A549 (cell line): ENCODE measurements around the gene GJD3. TPM values are rescaled to one million over a fixed set of nuclear protein-coding genes. Genes with fewer than 3 reads are reported as not detected.
"Not testable (repeated sequence)": the region's sequence is repeated elsewhere in the genome, so short reads cannot be mapped to it uniquely, and the experiment has no call there.

ENCODE experiments used
- ATAC-seq, 2 experiments: fragments of 200-7000 bp in 1 of 2; fragments of >200 bp in 1 of 2; cut with Nextera tagmentation in 1 of 2; cut with Tn5 transposase in 1 of 2; 3 replicates each; pipeline versions ENCODE4 v1.8.0 to v1.9.1; 2018 to 2020; ENCODE audit warnings: mild to moderate bottlenecking in 1 of 2, moderate library complexity in 1 of 2
- CTCF ChIA-PET: fragments of 300-600 bp; sonication (Branson Sonifier 250); formaldehyde crosslinking; extraction: SDS; loops from one replicate; lab custom pipeline; 2021; ENCODE audit warnings: antibody characterized with exemption, inconsistent platforms; lab: Yijun Ruan, JAX
- POLR2A ChIA-PET: fragments of 350-600 bp; formaldehyde crosslinking; extraction: SDS; loops from one replicate; lab custom pipeline; 2021; ENCODE audit warnings: antibody characterized with exemption, inconsistent platforms; lab: Yijun Ruan, JAX
- DNase-seq, 2 experiments: peaks; one replicate each; pipeline versions ENCODE4 v3.0.0 to v3.0.0-alpha.2; 2011 to 2016; ENCODE audit warnings: low read depth in 1 of 2, low spot score in 1 of 2
- FAIRE-seq: peaks from 2 replicates; lab custom pipeline; 2011; peaks lifted over from hg19 to GRCh38; lab: Jason Lieb, UNC
- H3K27ac ChIP-seq, 2 experiments: fragments of >200 bp; sonication (Bioruptor Twin); formaldehyde crosslinking; 3 replicates each; pipeline ENCODE4 v1.5.1; 2016 to 2017
- H3K4me1 ChIP-seq: fragments of >200 bp; sonication (Bioruptor Twin); formaldehyde crosslinking; 3 replicates; pipeline ENCODE4 v1.6.1; 2016
- H3K4me2 ChIP-seq: fragments of >200 bp; sonication (Bioruptor Twin); formaldehyde crosslinking; 3 replicates; pipeline ENCODE4 v1.6.1; 2016
- H3K4me3 ChIP-seq: fragments of >200 bp; sonication (Bioruptor Twin); formaldehyde crosslinking; 3 replicates; pipeline ENCODE4 v1.5.1; 2016
- H3K9me3 ChIP-seq: fragments of >200 bp; sonication (Bioruptor Twin); formaldehyde crosslinking; 3 replicates; pipeline ENCODE4 v1.6.1; 2016
- BHLHE40 ChIP-seq: IDR thresholded peaks from 2 replicates; pipeline ENCODE4 v1.6.1; 2012; ENCODE audit warnings: low read depth, low read length, inconsistent platforms
- CHD2 ChIP-seq: fragments of 150-350 bp; IDR thresholded peaks from 2 replicates; pipeline ENCODE4 v1.6.1; 2014; ENCODE audit warnings: low read length; ENCODE audit not compliant: partially characterized antibody
- CTCF ChIP-seq: fragments of >200 bp; sonication (Bioruptor Twin); formaldehyde crosslinking; IDR thresholded peaks from 3 replicates; pipeline ENCODE4 v1.5.1; 2016
- E2F6 ChIP-seq: IDR thresholded peaks from 2 replicates; pipeline ENCODE4 v1.6.1; 2012; ENCODE audit warnings: low read depth, borderline replicate concordance
- EHF ChIP-seq: fragments of 250-450 bp; sonication (Bioruptor Pico); IDR thresholded peaks from 2 replicates; pipeline ENCODE4 v1.5.0; 2020; ENCODE audit warnings: mild to moderate bottlenecking
- ESRRA ChIP-seq: fragments of 150-350 bp; IDR thresholded peaks from 2 replicates; pipeline ENCODE4 v1.6.1; 2014; ENCODE audit warnings: mild to moderate bottlenecking, low read length, borderline replicate concordance
- FOXS1 ChIP-seq: fragments of 250-450 bp; sonication (Bioruptor Pico); IDR thresholded peaks from 2 replicates; pipeline ENCODE4 v1.5.0; 2020; ENCODE audit warnings: mild to moderate bottlenecking, moderate library complexity
- HOXA7 ChIP-seq: fragments of 250-450 bp; sonication (Bioruptor Pico); IDR thresholded peaks from 2 replicates; pipeline ENCODE4 v1.5.0; 2020; ENCODE audit warnings: mild to moderate bottlenecking, moderate library complexity
- HOXB13 ChIP-seq: fragments of 250-450 bp; sonication (Bioruptor Pico); IDR thresholded peaks from 2 replicates; pipeline ENCODE4 v1.5.0; 2020; ENCODE audit warnings: low read depth, mild to moderate bottlenecking, moderate library complexity
- HOXB5 ChIP-seq: fragments of 250-450 bp; sonication (Bioruptor Pico); IDR thresholded peaks from 2 replicates; pipeline ENCODE4 v1.5.0; 2020; ENCODE audit warnings: mild to moderate bottlenecking, moderate library complexity
- JUN ChIP-seq, 2 experiments: fragments of >200 bp; sonication (Bioruptor Twin); formaldehyde crosslinking; IDR thresholded peaks; 2 replicates in 1 of 2; 3 replicates in 1 of 2; pipeline ENCODE4 v1.6.1; 2016 to 2017
- JUNB ChIP-seq: fragments of >200 bp; sonication (Bioruptor Twin); formaldehyde crosslinking; IDR thresholded peaks from 2 replicates; pipeline ENCODE4 v1.6.1; 2016
- PBX3 ChIP-seq: IDR thresholded peaks from 2 replicates; pipeline ENCODE4 v1.6.1; 2012
- POLR2AphosphoS2 ChIP-seq: conservative IDR thresholded peaks from 2 replicates; pipeline ENCODE4 v1.6.1; 2012; ENCODE audit warnings: low read length, improper control_type of control experiment, inconsistent platforms
- RAD21 ChIP-seq, 2 experiments: fragments of >200 bp in 1 of 2; sonication (Bioruptor Twin) in 1 of 2; formaldehyde crosslinking in 1 of 2; IDR thresholded peaks in 1 of 2; conservative IDR thresholded peaks in 1 of 2; 2 replicates in 1 of 2; 3 replicates in 1 of 2; pipeline ENCODE4 v1.6.1; 2012 to 2018; ENCODE audit warnings: inconsistent platforms in 1 of 2
- RCOR1 ChIP-seq: fragments of 150-350 bp; IDR thresholded peaks from 2 replicates; pipeline ENCODE4 v1.6.1; 2014; ENCODE audit warnings: antibody characterized with exemption, low read length, low read depth
- SMC3 ChIP-seq: fragments of >200 bp; sonication (Bioruptor Twin); formaldehyde crosslinking; IDR thresholded peaks from 3 replicates; pipeline ENCODE4 v1.6.1; 2018; ENCODE audit warnings: inconsistent platforms
- TP53 ChIP-seq: fragments of 250-450 bp; sonication (Bioruptor Pico); IDR thresholded peaks from 2 replicates; pipeline ENCODE4 v1.5.0; 2021; ENCODE audit warnings: mild to moderate bottlenecking, moderate library complexity
- ZNF302 ChIP-seq: fragments of 250-450 bp; sonication (Bioruptor Pico); IDR thresholded peaks from 2 replicates; pipeline ENCODE4 v1.9.0; 2021; ENCODE audit warnings: inconsistent platforms, mild to moderate bottlenecking, moderate library complexity
- WGBS: methylation state at CpG from one replicate; pipeline ENCODE4 v1.1.6; 2017; ENCODE audit errors: missing lambda C conversion rate; 5-methylcytosine and 5-hydroxymethylcytosine counted together
- polyA plus RNA-seq, 4 experiments: library from polyadenylated mRNA; depleted of rRNA in 3 of 4; stranded (reverse); fragments of >200 nt; fragmentation: RNase III in 1 of 4; extraction: RNeasy Plus Mini Kit Qiagen cat#74134 plus additional on column Dnase treatment in 1 of 4; gene quantifications; 2 replicates in 3 of 4; 3 replicates in 1 of 4; pipeline ENCODE4 v1.2.3, GENCODE V29; 2011 to 2017

GJD3 gene
- polyA plus RNA-seq, 2 of the 4 experiments (the other 2 are of a cell fraction): 0.09 to 0.40 TPM

GRCh38 chr17:40399185-40399584 is 34.6 kb upstream of the GJD3 start:
- FAIRE-seq (peak; percentile 49), DNase-seq (peak; percentile 67 to 78), ATAC-seq (peak; percentile 86 to 91; a peak in 5 of 6 replicates)
- Histone ChIP-seq H3K4me3 (no peak overlapping the region), H3K4me2 (no peak overlapping the region), H3K9me3 (no peaks in the 10 kb centered on the region), H3K4me1 (peaks cover 10% of the 10 kb centered on the region; the same call in 1 of the 3 replicates), H3K27ac (peak overlapping the region; percentile 27 to 44; a peak in 3 of 6 replicates)
- WGBS: 68% methylated on average over 4 of the region's 4 CpGs
- TF ChIP-seq JUN (IDR thresholded peaks at IDR 0.05): no peak
- TF ChIP-seq SMC3: peak; percentile 66
- peak; percentile 85 for TF ChIP-seq CTCF
- peak; percentile 50 to 72 for TF ChIP-seq RAD21 (conservative IDR thresholded peaks at IDR 0.05 in 1 of 2, IDR thresholded peaks at IDR 0.05 in 1 of 2)
- ChIA-PET CTCF (interaction anchor here (0.7 to 6.8 kb wide), 35 partner anchors 8 to 370 kb away, joined by 3 to 113 read pairs (median 5); partner anchors contain the start of genes GJD3 and TOP2A), POLR2A (no interaction called here)

- 0 out of 6 replicates have a peak, but pooled peaks of 1 of the 2 experiments have one; percentile 15 for ATAC-seq
- H3K4me2 ChIP-seq, DNase-seq, POLR2A ChIA-PET, H3K4me3 ChIP-seq, H3K4me1 ChIP-seq, H3K27ac ChIP-seq, H3K9me3 ChIP-seq, FAIRE-seq: not testable (repeated sequence)
- WGBS: 96% methylated on average over 3 of the region's 3 CpGs
- CTCF ChIA-PET: interaction anchor here (1.3 to 2.0 kb wide), 2 partner anchors 12 to 24 kb away, joined by 3 to 7 read pairs; no protein-coding TSS in a partner anchor
Measured at GRCh38 chr17:40386555-40386954, 22.0 kb upstream of the GJD3 start.

GRCh38 chr17:40382251-40382650 is 17.7 kb upstream of the GJD3 start:
- 92% methylated on average over 4 of the region's 4 CpGs for WGBS
- no peak overlapping the region for H3K4me2 ChIP-seq
- ChIA-PET POLR2A (no interaction called here), CTCF (interaction anchor here (0.6 to 4.1 kb wide), 8 partner anchors 11 to 432 kb away, joined by 3 to 18 read pairs (median 6); partner anchors contain the start of gene IGFBP4)
- H3K27ac ChIP-seq: no peak overlapping the region
- TF ChIP-seq POLR2AphosphoS2 (no peak), HOXA7 (CRISPR knock-in tag) (no peak), BHLHE40 (no peak), E2F6 (no peak), HOXB13 (CRISPR knock-in tag) (no peak), EHF (CRISPR knock-in tag) (no peak), RAD21 (conservative IDR thresholded peaks at IDR 0.05 in 1 of 2, IDR thresholded peaks at IDR 0.05 in 1 of 2) (no peak), HOXB5 (no peak), RCOR1 (no peak), PBX3 (no peak), FOXS1 (CRISPR knock-in tag) (no peak), JUNB (no peak), ESRRA (no peak), TP53 (no peak), CHD2 (no peak), ZNF302 (CRISPR knock-in tag) (no peak)
- H3K4me1 ChIP-seq: no peaks in the 10 kb centered on the region
- no peak for FAIRE-seq
- no peak overlapping the region for H3K4me3 ChIP-seq
- H3K9me3 ChIP-seq: no peaks in the 10 kb centered on the region
- ATAC-seq: no peak
- no peak for DNase-seq
